ENCODE results near the gene ZNF32. TPM values are rescaled to one million over a fixed set of nuclear protein-coding genes. Genes with fewer than 3 reads are reported as not detected.
A peak's percentile ranks its signal among the peaks of the same experiment; 100 is the strongest.

Gene ZNF32
- total and polyA plus RNA-seq, 11 donors = 32.8 to 78.2 (median 42.4) TPM

DNA sequence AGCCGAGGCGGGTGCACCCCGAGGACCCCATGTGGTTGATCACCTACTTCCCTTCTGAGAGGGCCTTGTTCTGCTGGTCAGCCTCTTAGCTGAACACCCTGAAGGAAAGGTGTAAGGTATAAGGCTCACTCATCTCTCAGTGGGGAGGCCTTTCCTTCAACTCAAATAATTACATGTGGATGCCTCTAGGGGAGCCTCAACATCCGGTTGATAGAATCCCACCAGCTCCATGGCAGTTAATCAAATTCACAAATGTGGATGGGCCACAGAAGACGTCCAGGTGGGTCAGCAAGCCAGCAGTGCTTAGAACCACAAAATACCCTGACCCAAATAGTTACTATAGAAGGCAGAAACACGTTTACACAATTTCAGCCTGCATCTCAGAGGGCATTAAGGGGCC lies 37.7 kb upstream of the ZNF32 start:
- H3K27ac ChIP-seq = peak overlapping the region in 2 of 12 donors; percentile 49 to 51
- DNase-seq = no peak
- no peak overlapping the region for H3K4me3 ChIP-seq
- H3K4me1 ChIP-seq = peaks cover 0 to 40% (median 24%) of the 10 kb centered on the region in 12 donors
- no peak for ATAC-seq
- 63 to 76% (median 72%) methylated on average over 6 of the region's 6 CpGs for WGBS, 4 donors
- intact Hi-C loops (cut with DNase I) = loop anchor here in 6 of 10 donors (5.0 to 10.0 kb wide), 5 partner anchors 176 to 1121 kb away; partner anchors contain the start of gene CXCL12 (in 2 of the 6)
- no peaks in the 10 kb centered on the region for H3K27me3 ChIP-seq
- no peaks in the 10 kb centered on the region for H3K36me3 ChIP-seq
- peak in 3 of 12 donors; percentile 8 to 19 (median 15) for TF ChIP-seq CTCF (IDR thresholded peaks at IDR 0.05)
- no peak for TF ChIP-seq POLR2A (IDR thresholded peaks at IDR 0.05)
- H3K9me3 ChIP-seq = no peaks in the 10 kb centered on the region

DNA sequence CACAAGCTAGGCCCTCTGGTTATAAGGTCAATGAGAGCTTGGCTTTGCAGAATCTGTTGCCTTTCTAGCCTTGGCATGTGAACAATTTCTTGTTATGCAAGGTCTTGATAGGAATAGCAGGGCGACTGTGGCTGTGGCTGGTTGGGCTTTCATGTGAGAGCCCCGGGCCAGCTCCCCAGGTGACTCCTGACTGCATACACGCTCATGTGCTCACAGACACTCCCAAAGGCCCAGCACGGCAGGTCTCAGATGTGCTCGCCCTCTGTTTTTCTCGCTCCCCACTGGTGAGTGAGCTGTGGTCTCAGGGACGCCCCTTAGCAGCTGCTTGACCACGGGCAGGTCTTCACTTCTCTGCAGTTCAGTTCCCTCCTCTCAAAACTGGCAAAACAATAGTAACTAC lies 37.1 kb upstream of the ZNF32 start:
- TF ChIP-seq POLR2A (IDR thresholded peaks at IDR 0.05) = no peak
- TF ChIP-seq CTCF (IDR thresholded peaks at IDR 0.05) = no peak
- Histone ChIP-seq H3K27me3 (no peaks in the 10 kb centered on the region), H3K4me3 (no peak overlapping the region), H3K27ac (peak overlapping the region in 4 of 12 donors; percentile 10 to 51 (median 30)), H3K9me3 (no peaks in the 10 kb centered on the region), H3K4me1 (peaks cover 0 to 42% (median 22%) of the 10 kb centered on the region in 12 donors), H3K36me3 (no peaks in the 10 kb centered on the region)
- peak in 1 of 4 donors; percentile 5 for ATAC-seq
- intact Hi-C loops (cut with DNase I) = loop anchor here in 6 of 10 donors (5.0 to 10.0 kb wide), 5 partner anchors 177 to 1122 kb away; partner anchors contain the start of gene CXCL12 (in 2 of the 6)
- DNase-seq = peak in 1 of 5 donors; percentile 56
- 55 to 69% (median 64%) methylated on average over 8 of the region's 8 CpGs for WGBS, 4 donors

- H3K27me3 ChIP-seq = no peaks in the 10 kb centered on the region
- no peak overlapping the region for H3K4me3 ChIP-seq
- H3K36me3 ChIP-seq = no peaks in the 10 kb centered on the region
- TF ChIP-seq POLR2A (IDR thresholded peaks at IDR 0.05) (no peak), CTCF (IDR thresholded peaks at IDR 0.05) (no peak)
- no peak overlapping the region for H3K27ac ChIP-seq
- ATAC-seq (peak in 1 of 4 donors; percentile 18), DNase-seq (no peak)
- peaks cover 0 to 36% (median 14%) of the 10 kb centered on the region in 12 donors for H3K4me1 ChIP-seq
- no peaks in the 10 kb centered on the region for H3K9me3 ChIP-seq
- intact Hi-C loops (cut with DNase I) = loop anchor here in 5 of 10 donors (5.0 to 10.0 kb wide), 3 partner anchors 361 to 623 kb away; no protein-coding TSS in a partner anchor
These were observed 35.5 kb upstream of the ZNF32 start for GRCh38 chr10:43684292-43684559.

DNA sequence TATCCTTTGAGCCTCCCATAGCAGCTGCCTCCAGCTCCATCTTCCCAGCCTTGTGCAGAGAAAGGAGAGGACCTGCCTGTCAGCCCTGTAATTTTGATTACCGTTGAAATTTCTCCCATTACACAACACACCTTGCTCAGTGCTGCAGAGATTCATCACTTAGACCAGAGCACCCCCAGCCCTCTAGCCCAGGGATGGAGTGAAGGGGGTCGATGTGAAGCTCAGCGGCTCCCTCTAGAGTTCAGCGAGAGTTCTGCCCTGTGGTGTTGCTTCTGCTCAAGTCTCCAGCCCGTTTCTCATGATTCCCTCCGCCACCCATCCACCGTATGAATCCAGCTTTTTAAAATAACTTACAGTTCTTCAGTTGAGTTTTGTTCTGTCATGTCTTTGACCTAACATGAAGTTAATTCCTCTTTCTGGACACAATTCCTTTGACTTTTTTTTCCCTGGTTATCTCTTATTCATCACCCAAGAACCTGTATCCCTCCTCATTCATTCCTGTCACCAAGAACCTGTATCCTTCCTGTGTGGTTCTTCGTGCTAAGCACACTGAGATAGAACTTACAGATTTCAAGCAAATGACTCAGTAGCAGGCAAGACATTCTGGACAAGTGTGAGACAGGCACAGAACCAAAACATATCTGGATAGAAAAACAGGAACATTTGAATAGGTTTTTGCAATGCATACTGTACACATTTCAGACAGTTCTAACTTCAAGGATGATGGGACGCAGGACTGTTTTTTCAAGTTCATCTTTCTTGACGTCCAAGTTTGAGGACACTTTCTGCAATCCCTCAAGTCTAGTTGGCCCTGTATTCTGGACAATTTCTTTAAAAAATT lies 35.0 kb upstream of the ZNF32 start:
- WGBS, 4 donors = 50 to 69% (median 59%) methylated on average over 10 of the region's 10 CpGs
- H3K27me3 ChIP-seq = no peaks in the 10 kb centered on the region
- no peak for TF ChIP-seq POLR2A (IDR thresholded peaks at IDR 0.05)
- peak in 8 of 12 donors; percentile 16 to 43 (median 34) for TF ChIP-seq CTCF (IDR thresholded peaks at IDR 0.05)
- no peak for DNase-seq
- no peaks in the 10 kb centered on the region for H3K9me3 ChIP-seq
- H3K27ac ChIP-seq = peak overlapping the region in 1 of 12 donors; percentile 20
- no peak for ATAC-seq
- no peaks in the 10 kb centered on the region for H3K36me3 ChIP-seq
- peaks cover 0 to 34% (median 13%) of the 10 kb centered on the region in 12 donors for H3K4me1 ChIP-seq
- intact Hi-C loops (cut with DNase I) = loop anchor here in 5 of 10 donors (5.0 to 10.0 kb wide), 3 partner anchors 361 to 624 kb away; no protein-coding TSS in a partner anchor
- H3K4me3 ChIP-seq = no peak overlapping the region
